GM15510 (cell line): ENCODE measurements around the gene ANKRD37.

Experiments
- POLR2A ChIP-seq: IDR thresholded peaks from 3 replicates; pipeline ENCODE4 v1.6.1; 2011; ENCODE audit warnings: borderline replicate concordance; ENCODE audit not compliant: insufficient read length; ENCODE audit errors: extremely low read depth

ANKRD37 gene

DNA sequence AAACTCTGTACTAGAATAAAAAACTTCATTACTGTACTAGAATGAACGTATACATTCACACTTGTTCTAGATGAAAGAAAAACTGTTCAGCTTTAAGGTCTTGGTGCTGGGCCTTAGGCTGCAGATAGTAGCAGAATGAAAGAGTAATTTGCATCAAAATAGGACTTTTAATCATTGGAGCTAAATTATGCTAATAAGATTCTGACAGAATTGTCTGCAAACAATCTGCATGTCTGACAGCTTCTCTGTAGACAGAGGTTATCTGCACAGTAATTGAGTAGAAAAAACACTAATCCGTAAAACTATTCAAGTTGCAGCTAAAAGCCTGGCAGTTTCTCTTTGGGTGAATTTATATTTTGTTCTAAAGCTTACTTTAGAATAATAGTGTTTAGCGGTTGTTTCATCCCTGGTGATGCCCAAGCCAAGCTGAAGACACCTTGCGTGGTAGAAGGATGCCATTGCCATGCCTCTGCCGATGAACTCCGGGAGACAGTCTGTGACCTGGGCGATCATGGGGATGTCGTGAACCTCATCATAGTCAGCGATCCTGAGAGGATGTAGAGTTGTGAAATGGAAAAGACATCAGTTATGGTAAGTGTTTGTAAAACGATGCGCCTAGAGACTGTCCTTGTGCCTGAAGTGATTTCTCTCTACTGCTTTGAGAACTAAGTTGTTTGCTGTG is 26.2 kb upstream of the ANKRD37 start:
- no peak for TF ChIP-seq POLR2A

DNA sequence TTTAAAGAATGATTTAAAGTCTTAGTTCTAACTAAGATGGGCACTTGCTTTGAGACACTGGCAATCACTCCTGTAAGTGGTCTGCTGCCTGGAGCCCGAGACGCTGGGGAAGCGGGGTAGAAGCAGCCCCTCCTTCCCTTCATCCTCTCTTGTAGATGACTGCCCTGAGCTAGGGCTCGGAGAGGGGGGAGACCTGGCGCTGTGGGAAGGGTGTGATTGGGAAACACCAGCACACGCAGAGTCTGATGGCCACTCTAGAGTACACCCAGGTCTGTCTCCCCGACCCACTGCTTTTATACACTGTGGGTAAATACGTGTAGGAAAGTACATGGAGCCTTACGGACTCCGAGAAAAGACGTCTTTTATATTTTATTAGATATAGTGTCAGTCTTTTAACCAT is 24.9 kb upstream of the ANKRD37 start:
- no peak for TF ChIP-seq POLR2A

DNA sequence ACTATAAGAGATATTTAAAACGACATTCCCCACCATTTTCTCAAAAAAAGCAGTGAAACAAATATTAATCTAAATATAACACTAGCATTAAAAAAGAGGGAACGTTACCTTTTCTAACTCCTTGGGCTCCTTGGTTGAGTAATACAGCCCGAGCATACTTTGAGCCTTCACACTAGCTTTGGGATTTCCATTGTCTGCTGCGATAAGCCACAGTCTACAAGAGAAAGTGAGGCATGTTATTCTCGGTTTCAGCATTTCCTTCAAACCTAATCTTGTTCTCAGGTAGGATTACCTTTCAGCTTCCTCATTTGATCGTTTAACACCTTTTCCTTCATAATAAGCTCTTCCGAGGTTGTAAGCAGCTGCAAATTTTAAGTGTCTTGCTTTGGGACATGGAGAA is 22.6 kb upstream of the ANKRD37 start:
- no peak for TF ChIP-seq POLR2A

DNA sequence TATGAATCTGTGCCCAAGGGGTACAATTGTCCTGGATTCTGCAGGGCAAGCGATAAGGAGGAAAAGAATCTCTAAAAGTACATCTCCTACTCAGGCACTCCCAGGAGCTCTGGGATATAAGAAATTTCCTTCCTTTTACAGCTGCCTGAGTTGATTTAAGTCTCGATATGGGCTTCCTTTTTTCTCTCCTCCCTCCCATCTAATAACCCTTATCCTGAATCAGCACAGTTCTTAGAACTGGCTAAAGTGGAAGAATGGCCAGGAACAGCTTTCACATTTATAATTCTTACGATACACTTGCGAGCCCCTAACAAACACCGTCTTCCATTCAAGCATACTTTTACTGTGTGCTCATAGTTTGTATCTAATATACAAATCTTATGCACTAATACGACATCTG is 22.1 kb upstream of the ANKRD37 start:
- no peak for TF ChIP-seq POLR2A

DNA sequence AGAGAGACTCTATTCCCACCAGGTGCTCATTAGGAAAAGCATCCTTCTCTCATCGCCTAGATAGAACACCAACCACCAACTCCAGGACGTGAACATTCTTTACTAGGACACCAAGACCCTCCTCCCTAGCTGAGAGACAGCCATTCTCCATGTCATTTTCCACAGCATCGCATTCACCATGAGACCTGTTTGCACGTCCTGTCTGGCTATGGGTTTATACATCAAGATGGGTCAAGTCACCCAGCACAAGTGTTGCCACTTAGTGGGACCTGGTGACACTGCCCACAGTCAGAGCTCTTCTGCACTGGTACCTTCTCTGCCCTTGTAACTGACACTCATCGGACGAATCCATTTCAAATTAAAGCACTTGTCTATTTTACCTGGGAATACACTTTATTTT is 18.4 kb upstream of the ANKRD37 start:
- TF ChIP-seq POLR2A, result no peak

DNA sequence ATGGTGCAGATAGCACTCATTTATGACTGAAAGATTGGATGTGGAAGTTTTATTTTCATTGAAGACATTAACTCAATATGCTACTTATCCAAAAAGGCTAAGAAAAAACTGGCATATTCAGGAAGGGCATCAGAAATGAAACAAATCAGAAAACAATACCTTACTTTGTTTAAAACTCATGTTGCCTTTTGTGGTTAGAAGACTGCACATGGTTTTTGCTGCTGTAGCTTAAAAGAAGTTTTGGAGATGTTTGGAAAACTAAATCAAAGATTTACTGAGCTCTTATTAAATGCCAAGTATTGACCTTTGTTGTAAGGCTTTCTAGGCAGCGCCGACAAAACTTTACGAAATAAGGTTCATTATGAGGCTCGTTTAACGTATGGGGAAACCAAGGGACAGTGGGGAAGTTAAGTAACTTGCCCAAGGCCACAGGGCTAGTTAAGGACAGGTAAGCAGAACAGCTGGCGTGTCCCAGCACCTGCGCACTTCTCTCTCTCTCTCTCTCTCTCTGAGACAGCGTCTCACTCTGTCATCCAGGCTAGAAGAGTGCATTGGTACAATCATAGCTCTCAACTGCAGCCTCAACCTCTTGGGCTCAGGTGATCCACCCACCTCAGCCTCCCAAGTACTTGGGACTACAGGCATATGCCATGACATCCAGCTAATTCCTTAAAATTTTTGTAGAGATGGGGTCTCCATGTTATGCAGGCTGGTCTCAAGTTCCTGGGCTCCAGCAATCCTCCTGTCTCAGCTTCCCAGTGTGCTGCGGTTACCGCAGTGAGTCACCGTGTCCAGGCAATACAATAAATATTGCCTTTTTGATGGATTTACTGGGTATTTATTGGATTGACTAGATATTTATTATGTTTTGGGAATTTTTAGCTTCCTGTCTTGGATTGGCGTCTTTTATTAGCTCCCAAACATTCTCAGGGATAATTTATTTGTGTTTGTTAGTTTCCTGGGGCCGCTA is 17.0 kb upstream of the ANKRD37 start:
- no peak for TF ChIP-seq POLR2A

DNA sequence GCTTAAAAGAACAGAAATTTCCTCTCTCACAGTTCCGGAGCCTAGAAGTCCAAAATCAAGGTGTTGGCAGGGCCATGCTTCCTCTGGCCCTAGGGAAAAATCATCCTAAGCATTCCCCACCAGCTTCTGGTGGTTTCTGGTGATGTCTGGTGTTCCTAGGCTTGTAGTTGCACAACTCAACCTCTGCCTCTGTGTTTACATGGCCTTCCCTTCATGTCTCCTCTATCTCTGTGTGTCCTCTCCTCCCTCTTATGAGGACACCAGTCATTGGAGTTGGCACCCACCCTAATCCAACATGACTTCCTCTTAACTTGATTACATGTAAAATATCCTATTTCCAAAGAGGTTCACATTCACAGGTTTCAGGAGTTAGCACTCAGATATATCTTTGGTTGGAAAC is 16.3 kb upstream of the ANKRD37 start:
- TF ChIP-seq POLR2A, result no peak

DNA sequence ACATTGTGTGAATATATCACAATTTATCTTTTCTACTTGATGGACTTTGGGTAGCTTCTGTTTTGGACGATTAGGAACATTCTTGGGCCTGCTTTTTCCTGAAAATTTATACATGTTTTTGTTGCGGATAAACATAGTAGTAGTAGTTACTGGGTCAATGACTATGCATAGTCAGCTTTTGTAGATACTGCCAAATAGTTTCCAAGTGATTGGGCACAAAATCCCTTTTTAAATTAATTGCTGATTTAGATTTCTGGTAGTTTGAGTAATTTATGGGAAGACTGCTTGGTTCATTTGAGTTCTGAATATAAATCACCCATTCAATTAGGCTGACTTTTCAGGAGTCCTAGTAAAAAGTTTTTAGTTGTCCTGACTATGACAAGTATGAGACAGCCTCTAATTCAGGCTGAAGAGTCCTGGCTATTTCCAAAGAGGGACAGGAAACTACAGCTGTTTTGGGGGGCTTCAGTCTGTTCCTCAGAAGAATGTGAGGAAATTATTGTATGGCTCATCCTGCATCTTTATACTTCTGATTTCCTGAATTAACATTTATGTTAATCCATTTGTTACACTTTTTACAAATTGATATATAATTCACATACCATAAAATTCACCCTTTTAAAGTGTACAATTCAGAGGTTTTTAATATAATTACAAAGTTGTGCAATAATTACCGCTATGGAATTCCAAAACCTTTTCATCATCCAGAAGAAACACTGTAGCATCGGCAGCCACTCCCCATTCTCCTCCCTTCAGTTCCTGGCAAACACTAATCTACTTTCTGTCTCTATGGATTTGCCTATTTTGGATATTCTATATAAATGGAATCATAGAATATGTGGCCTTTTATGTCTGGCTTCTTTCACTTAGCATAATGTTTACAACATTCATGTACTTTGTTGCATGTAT is 15.1 kb upstream of the ANKRD37 start:
- TF ChIP-seq POLR2A, result no peak

DNA sequence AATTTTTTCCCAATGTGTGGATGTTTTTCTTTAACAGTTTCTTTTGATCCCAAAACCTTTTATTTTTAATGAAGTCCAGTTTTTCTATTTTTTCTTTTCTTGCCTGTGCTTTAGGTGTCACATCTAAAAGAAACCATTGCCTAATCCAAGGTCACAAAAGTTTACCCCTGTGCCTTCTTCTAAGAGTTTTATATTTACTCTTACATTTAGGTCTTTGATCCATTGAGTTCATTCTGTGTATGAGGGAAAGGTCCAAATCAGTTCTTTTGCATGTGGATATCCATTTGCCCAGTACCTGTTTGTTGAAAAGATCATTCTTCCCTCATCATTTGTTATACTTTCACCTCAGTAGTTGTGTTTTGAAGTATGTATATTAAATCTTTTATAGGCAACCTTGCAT is 13.9 kb upstream of the ANKRD37 start:
- no peak for TF ChIP-seq POLR2A

DNA sequence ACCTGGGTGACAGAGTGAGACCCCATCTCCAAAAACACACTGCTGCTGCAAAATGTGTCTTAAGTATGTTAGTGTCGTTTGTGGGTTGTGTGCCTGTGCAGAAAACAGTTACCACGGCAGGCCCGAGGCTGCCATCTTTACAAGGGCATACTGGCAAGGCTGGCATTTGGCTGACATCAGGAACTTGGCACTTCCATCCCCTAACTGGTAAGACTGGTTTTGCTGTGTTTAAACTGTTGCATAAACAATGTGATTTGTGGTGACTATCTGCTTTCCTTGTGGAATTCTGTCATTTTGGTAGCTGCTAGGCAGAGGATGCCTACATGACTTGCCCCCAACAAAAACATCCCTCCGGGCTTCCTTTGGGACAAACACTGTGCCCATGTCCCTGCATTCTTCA is 13.2 kb upstream of the ANKRD37 start:
- no peak for TF ChIP-seq POLR2A

DNA sequence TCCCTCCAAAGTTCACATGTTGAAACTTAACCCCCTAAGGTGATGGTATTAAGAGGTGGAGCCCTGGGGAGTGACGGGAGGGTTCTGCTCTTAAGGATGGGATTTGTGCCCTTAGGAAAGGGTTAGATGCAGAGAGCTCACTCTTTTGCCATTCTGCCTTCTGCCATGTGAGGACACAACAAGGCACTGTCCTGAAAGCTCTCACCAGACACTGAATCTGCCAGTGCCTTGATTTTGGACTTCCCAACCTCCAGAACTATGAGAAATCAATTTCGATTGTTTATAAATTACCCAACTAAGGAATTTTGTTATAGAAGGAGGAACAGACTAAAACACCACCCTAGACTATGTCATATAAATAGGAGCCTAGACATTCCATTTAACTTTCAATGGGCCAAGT is 12.6 kb upstream of the ANKRD37 start:
- TF ChIP-seq POLR2A, result no peak

DNA sequence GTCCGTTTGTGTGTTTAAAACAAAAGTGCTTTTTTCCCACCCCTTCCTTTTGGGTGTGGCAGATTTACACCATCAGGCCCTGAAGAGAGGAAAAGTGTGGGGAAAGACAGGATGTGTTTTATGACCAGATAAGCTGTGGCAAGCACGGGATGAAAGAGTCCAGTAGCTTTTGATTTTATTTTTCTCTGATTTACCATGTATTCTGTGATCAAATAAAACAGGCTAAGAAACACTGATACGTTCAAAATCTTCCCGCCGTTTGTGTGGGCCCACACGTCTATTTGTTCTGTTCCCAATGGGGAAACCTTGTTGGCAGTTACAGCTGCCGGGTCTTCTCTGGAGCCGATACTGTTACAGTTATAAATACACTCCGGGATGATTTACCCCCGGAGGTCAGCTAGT is 11.7 kb upstream of the ANKRD37 start:
- no peak for TF ChIP-seq POLR2A

DNA sequence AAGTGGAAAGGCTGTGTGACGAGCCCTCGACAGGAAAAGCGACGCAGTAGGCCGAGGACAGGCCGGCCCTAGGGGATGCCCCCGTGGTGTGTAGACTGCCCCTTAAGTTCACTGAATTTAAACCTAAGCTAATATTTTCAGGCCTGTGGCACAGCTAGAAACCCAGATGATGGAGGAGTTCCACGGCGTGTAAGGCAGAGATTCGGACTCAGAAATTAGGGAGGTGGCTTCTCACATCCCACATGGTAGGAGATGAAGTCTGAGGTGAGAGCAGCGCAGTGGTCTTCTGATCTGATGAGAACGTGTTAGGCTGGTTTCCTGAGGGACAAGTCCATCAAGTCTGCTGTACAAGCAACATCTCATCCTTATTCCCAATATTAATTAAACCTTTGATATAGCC is 8.7 kb upstream of the ANKRD37 start:
- TF ChIP-seq POLR2A, result no peak

DNA sequence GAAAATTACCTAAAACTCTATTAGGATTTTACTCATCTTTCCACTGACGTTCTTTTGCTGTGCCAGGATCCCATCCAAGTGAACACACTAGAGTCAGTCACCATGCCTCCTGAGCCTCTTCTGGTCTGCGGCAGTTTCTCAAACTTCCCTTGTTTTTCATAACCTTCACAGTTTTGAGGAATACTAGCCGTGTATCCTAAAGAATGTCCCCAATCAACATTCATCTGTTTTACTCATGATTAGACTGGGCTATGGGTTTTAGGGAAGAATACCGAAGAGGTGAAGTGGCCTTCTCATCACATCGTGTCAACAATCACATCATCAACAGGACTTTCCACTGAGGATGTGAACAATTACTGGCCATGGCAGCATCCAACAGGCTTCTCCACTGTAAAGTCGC is 5.7 kb upstream of the ANKRD37 start:
- no peak for TF ChIP-seq POLR2A

DNA sequence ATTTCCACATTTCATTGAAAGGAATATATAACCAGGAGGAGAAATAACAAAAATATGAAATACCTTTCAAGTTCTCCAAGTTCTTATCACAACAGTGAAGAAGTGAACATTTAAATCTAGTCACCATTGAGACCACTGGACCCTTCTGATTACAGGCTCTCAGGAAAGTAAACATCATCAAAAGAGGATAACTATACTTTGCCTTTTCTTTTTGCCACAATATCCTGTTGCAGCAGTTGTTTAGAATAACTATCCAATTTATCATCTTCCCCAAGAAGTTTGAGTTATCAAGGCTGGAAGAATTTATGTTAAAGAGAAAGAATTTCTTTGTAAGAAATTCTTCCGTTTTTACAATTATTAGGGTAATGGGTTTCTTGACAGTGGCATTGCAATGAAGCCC is 4.5 kb upstream of the ANKRD37 start:
- no peak for TF ChIP-seq POLR2A
